GM23338 (cell line): ENCODE data around the gene TFCP2. TPM values are rescaled to one million over a fixed set of nuclear protein-coding genes. Genes with fewer than 3 reads are reported as not detected.
A peak's percentile ranks its signal among the peaks of the same experiment; 100 is the strongest.

ENCODE experiments used
- ATAC-seq: fragments of 200-7000 bp; cut with Tn5 transposase; 3 replicates; pipeline ENCODE4 v1.9.1; 2020
- DNase-seq: peaks from one replicate; pipeline ENCODE4 v3.0.0-alpha.2; 2015; ENCODE audit warnings: low spot score
- H2AFZ ChIP-seq: fragments of 200-600 bp; sonication (generic); 2 replicates; pipeline ENCODE4 v1.8.0; 2016; ENCODE audit warnings: antibody characterized with exemption, mild to moderate bottlenecking, moderate library complexity
- H3F3A ChIP-seq: fragments of 200-600 bp; sonication (generic); replicated peaks from 2 replicates; pipeline ENCODE4 v1.8.0; 2017; ENCODE audit warnings: antibody characterized with exemption, mixed run types, low read depth
- H3K27ac ChIP-seq: fragments of 200-600 bp; sonication (generic); 2 replicates; pipeline ENCODE4 v1.6.1; 2016; ENCODE audit warnings: low read depth
- H3K27me3 ChIP-seq: fragments of 200-600 bp; sonication (generic); 2 replicates; pipeline ENCODE4 v1.8.0; 2016; ENCODE audit warnings: mild to moderate bottlenecking, mixed run types, moderate library complexity; ENCODE audit not compliant: insufficient read depth
- H3K36me3 ChIP-seq: fragments of 200-600 bp; sonication (generic); 2 replicates; pipeline ENCODE4 v1.8.0; 2016; ENCODE audit warnings: mild to moderate bottlenecking; ENCODE audit not compliant: insufficient read depth
- H3K4me1 ChIP-seq: fragments of 200-600 bp; sonication (generic); 2 replicates; pipeline ENCODE4 v1.8.0; 2016; ENCODE audit warnings: mild to moderate bottlenecking, moderate library complexity; ENCODE audit not compliant: insufficient read depth
- H3K4me2 ChIP-seq: fragments of 200-600 bp; sonication (generic); 2 replicates; pipeline ENCODE4 v1.7.1; 2017; ENCODE audit warnings: mixed run types
- H3K4me3 ChIP-seq: fragments of 200-600 bp; sonication (generic); 2 replicates; pipeline ENCODE4 v1.6.1; 2016; ENCODE audit warnings: mixed run types
- H3K79me2 ChIP-seq: fragments of 200-600 bp; sonication (generic); replicated peaks from 2 replicates; pipeline ENCODE4 v1.8.0; 2017; ENCODE audit warnings: mild to moderate bottlenecking; ENCODE audit not compliant: insufficient read depth
- H3K9me2 ChIP-seq: fragments of 200-600 bp; sonication (generic); 2 replicates; pipeline ENCODE4 v1.8.0; 2017; ENCODE audit not compliant: insufficient read depth
- H4K20me1 ChIP-seq: fragments of 200-600 bp; sonication (generic); replicated peaks from 2 replicates; pipeline ENCODE4 v1.8.0; 2017; ENCODE audit warnings: mild to moderate bottlenecking; ENCODE audit not compliant: insufficient read depth
- H3K27ac Mint-ChIP-seq: 2 replicates; pipeline ENCODE4 v1.8.0; 2020; ENCODE audit warnings: inconsistent platforms, mild to moderate bottlenecking, moderate library complexity, mixed read lengths
- H3K27me3 Mint-ChIP-seq: 3 replicates; pipeline ENCODE4 v1.8.0; 2022; ENCODE audit warnings: low read depth, mild to moderate bottlenecking, moderate library complexity, mixed read lengths, inconsistent platforms; ENCODE audit not compliant: insufficient read depth, poor library complexity
- H3K36me3 Mint-ChIP-seq: 3 replicates; pipeline ENCODE4 v1.8.0; 2021; ENCODE audit warnings: low read depth, mild to moderate bottlenecking, inconsistent platforms, moderate library complexity, mixed read lengths
- H3K4me1 Mint-ChIP-seq: 3 replicates; pipeline ENCODE4 v1.8.0; 2020; ENCODE audit warnings: mild to moderate bottlenecking, inconsistent platforms, mixed read lengths
- H3K4me3 Mint-ChIP-seq: 3 replicates; pipeline ENCODE4 v1.8.0; 2021; ENCODE audit warnings: moderate library complexity, mild to moderate bottlenecking, inconsistent platforms, mixed read lengths
- H3K9me3 Mint-ChIP-seq: 3 replicates; pipeline ENCODE4 v1.8.0; 2020; ENCODE audit warnings: moderate library complexity, mild to moderate bottlenecking, inconsistent platforms, mixed read lengths
- EZH2 ChIP-seq: fragments of 200-600 bp; sonication (generic); IDR thresholded peaks from one replicate; pipeline ENCODE4 v1.8.0; 2017; ENCODE audit warnings: antibody characterized with exemption, mild to moderate bottlenecking, low read depth; ENCODE audit not compliant: unreplicated experiment
- EZH2phosphoT487 ChIP-seq: fragments of 200-600 bp; sonication (generic); IDR thresholded peaks from one replicate; pipeline ENCODE4 v1.8.1; 2018; ENCODE audit warnings: antibody characterized with exemption; ENCODE audit not compliant: unreplicated experiment
- JUNB ChIP-seq: IDR thresholded peaks from one replicate; pipeline ENCODE4 v1.6.1; 2016; ENCODE audit warnings: antibody characterized with exemption; ENCODE audit not compliant: unreplicated experiment
- POLR2AphosphoS5 ChIP-seq: IDR thresholded peaks from 2 replicates; pipeline ENCODE4 v1.6.1; 2016; ENCODE audit warnings: antibody characterized with exemption, low read depth
- STAT1 ChIP-seq: IDR thresholded peaks from one replicate; pipeline ENCODE4 v1.6.1; 2016; ENCODE audit warnings: antibody characterized with exemption; ENCODE audit not compliant: unreplicated experiment
- ZNF331 ChIP-seq: fragments of 250-450 bp; sonication (Bioruptor Pico); IDR thresholded peaks from 2 replicates; pipeline ENCODE4 v1.5.0; 2020; ENCODE audit warnings: low read depth, mild to moderate bottlenecking, moderate library complexity
- ZNF462 ChIP-seq: fragments of 250-450 bp; sonication (Bioruptor Pico); IDR thresholded peaks from 2 replicates; pipeline ENCODE4 v1.5.0; 2020; ENCODE audit warnings: mild to moderate bottlenecking, moderate library complexity
- polyA plus RNA-seq: library from polyadenylated mRNA; unstranded; fragments of >200 nt; fragmentation: Nextera tagmentation; extraction: Ambion mirVana; gene quantifications from 2 replicates; pipeline ENCODE4 v1.2.1, GENCODE V29; 2016
- total RNA-seq: library from RNA; depleted of rRNA; stranded (reverse); fragments of >200 nt; shearing (Covaris generic); gene quantifications from 2 replicates; pipeline ENCODE4 v1.2.3, GENCODE V29; 2014

Gene TFCP2
- total and polyA plus RNA-seq, 2 experiments from 2014 or later, result 15.2 to 30.5 TPM

GRCh38 chr12:51128919-51129318, 44.0 kb downstream of the TFCP2 start:
- H3K4me3 ChIP-seq, result no peak overlapping the region
- no peaks in the 10 kb centered on the region; the same call in 1 of the 2 replicates for H3K36me3 ChIP-seq
- Mint-ChIP-seq H3K4me1 (peaks cover 4% of the 10 kb centered on the region; the same call in 2 of the 3 replicates), H3K4me3 (no peak overlapping the region), H3K9me3 (no peaks in the 10 kb centered on the region), H3K27ac (no peak overlapping the region; the same call in 1 of the 2 replicates), H3K36me3 (peaks cover 13% of the 10 kb centered on the region), H3K27me3 (peaks cover 3% of the 10 kb centered on the region)
- TF ChIP-seq STAT1, result no peak
- H3K9me2 ChIP-seq, result no peaks in the 10 kb centered on the region
- no peaks in the 10 kb centered on the region for H3K27me3 ChIP-seq
- no peak overlapping the region for H3K4me2 ChIP-seq
- peaks cover 4% of the 10 kb centered on the region; the same call in 1 of the 2 replicates for H4K20me1 ChIP-seq
- peaks cover 38% of the 10 kb centered on the region for H3K79me2 ChIP-seq
- no peak for DNase-seq
- no peaks in the 10 kb centered on the region for H3F3A ChIP-seq
- H3K27ac ChIP-seq, result no peak overlapping the region
- H2AFZ ChIP-seq, result no peak overlapping the region
- no peaks in the 10 kb centered on the region for H3K4me1 ChIP-seq
- no peak for ATAC-seq

GRCh38 chr12:51127050-51127729, 45.7 kb downstream of the TFCP2 start:
- DNase-seq (no peak), ATAC-seq (no peak)
- no peaks in the 10 kb centered on the region for H3K4me1 ChIP-seq
- H3K27ac ChIP-seq, result 0 out of 2 replicates have a peak overlapping the region, but pooled peaks have one; percentile 29
- H3K36me3 ChIP-seq, result no peaks in the 10 kb centered on the region; the same call in 1 of the 2 replicates
- no peaks in the 10 kb centered on the region for H3K9me2 ChIP-seq
- Mint-ChIP-seq H3K27me3 (peaks cover 3% of the 10 kb centered on the region), H3K36me3 (peaks cover 13% of the 10 kb centered on the region), H3K4me3 (no peak overlapping the region), H3K9me3 (no peaks in the 10 kb centered on the region), H3K4me1 (peaks cover 4% of the 10 kb centered on the region; the same call in 2 of the 3 replicates), H3K27ac (no peak overlapping the region)
- peaks cover 4% of the 10 kb centered on the region; the same call in 1 of the 2 replicates for H4K20me1 ChIP-seq
- H3K4me3 ChIP-seq, result no peak overlapping the region
- no peak overlapping the region for H2AFZ ChIP-seq
- no peaks in the 10 kb centered on the region for H3F3A ChIP-seq
- TF ChIP-seq EZH2phosphoT487 (no peak), ZNF331 (CRISPR knock-in tag) (no peak), STAT1 (no peak), ZNF462 (CRISPR knock-in tag) (no peak), EZH2 (no peak), POLR2AphosphoS5 (no peak), JUNB (no peak)
- H3K79me2 ChIP-seq, result peaks cover 34% of the 10 kb centered on the region
- H3K4me2 ChIP-seq, result no peak overlapping the region
- H3K27me3 ChIP-seq, result no peaks in the 10 kb centered on the region
